ENCODE measurements around the gene DNAJB11. TPM values are rescaled to one million over a fixed set of nuclear protein-coding genes. Genes with fewer than 3 reads are reported as not detected.
A peak's percentile ranks its signal among the peaks of the same experiment; 100 is the strongest.
"Not testable (repeated sequence)": the region's sequence is repeated elsewhere in the genome, so short reads cannot be mapped to it uniquely, and the experiment has no call there.

The DNAJB11 gene
- polyA plus RNA-seq, 10 donors = 40.0 to 52.1 (median 41.5) TPM

DNA sequence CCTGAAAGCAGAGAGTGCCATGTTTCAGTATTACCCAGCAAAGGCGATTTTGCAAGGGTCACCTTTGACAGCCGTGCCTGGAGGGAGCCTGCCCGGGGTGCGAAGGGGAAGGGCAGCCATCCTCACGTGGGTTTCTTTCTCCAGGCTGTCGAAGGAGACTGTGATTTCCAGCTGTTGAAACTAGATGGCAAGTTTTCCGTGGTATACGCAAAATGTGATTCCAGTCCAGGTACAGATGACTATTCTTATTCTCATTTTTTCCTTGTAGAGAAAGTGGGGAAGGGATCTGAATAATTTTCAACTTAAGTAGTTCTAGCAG lies 45.7 kb downstream of the DNAJB11 start:
- no peak for DNase-seq

DNA sequence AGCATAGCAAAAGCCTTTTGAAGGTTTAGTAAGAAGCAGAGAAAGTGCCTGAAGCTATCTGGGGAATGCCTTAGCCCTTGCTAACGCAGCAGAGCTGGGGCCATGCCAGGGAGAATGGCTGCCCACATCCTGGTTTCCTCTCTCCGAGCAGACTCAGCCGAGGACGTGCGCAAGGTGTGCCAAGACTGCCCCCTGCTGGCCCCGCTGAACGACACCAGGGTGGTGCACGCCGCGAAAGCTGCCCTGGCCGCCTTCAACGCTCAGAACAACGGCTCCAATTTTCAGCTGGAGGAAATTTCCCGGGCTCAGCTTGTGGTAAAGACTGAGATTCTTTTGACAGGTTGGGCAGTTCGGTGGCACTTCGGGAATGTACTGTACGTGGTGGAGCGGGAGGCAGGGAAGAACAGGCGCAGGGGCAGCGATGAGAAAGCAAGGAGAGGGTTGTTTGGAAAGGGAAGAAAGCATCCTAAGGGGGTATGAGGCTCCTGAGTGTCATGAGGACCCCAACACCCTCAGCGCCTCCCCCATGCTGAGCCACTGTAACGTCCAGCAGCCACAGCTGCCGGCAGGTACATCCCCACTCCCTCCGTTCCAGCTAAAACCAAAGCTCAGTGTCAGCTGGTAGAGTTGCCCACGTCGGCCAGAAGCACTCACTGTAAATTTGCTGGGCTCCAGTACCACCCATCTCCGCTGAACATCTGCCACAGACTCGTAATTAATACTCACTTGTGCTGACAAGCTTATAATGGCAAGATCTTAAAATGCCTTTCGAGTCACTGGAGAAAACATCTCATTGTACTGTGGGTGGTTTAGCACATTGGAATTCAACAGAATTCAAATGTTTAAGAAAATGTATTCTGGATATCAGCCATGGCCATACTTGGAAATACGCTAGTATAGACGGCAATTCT lies 46.8 kb downstream of the DNAJB11 start:
- DNase-seq = peak; percentile 69 to 86 (median 76)

DNA sequence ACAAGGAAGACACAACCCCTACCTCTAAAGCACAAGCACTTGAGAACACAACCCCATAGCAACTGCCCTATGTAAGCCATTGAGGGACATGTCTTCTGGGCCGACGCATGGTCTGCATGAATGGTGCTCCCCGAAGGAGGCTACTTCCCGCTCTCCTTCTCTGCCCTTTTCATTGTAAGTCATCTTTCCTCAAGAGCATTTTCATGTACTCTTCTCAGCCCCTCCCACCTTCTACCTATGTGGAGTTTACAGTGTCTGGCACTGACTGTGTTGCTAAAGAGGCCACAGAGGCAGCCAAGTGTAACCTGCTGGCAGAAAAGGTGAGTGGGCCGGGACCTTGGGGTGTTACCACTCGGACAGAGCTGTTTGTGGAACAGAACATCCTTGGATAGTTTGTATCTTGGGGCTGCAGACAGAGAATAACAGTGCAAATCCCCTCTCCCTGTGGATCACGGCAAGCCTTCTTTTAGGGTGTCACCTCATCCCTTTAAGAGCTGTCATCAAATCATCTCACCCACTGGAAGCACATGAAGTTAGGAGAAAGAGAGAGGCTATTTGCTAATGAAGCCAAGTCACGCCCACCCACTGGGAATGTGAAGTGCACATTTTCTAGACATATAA lies 47.9 kb downstream of the DNAJB11 start:
- DNase-seq = no peak

DNA sequence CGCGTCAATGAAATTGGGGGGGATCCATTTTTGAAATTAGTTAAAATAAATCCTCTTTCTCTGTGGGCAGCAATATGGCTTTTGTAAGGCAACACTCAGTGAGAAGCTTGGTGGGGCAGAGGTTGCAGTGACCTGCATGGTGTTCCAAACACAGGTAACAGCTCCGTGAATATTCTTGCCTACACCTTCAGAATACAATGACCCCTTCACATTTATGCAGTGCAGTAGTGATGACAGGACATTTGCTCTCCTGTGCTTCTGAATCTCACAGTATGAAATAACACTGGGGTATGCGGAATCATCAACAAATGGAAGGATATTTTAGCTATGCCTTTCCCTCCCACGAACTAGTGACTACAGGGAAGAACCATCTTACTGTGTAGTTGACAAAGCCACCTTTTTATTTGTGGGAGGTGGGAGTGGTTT lies 49.3 kb downstream of the DNAJB11 start:
- no peak for DNase-seq

DNA sequence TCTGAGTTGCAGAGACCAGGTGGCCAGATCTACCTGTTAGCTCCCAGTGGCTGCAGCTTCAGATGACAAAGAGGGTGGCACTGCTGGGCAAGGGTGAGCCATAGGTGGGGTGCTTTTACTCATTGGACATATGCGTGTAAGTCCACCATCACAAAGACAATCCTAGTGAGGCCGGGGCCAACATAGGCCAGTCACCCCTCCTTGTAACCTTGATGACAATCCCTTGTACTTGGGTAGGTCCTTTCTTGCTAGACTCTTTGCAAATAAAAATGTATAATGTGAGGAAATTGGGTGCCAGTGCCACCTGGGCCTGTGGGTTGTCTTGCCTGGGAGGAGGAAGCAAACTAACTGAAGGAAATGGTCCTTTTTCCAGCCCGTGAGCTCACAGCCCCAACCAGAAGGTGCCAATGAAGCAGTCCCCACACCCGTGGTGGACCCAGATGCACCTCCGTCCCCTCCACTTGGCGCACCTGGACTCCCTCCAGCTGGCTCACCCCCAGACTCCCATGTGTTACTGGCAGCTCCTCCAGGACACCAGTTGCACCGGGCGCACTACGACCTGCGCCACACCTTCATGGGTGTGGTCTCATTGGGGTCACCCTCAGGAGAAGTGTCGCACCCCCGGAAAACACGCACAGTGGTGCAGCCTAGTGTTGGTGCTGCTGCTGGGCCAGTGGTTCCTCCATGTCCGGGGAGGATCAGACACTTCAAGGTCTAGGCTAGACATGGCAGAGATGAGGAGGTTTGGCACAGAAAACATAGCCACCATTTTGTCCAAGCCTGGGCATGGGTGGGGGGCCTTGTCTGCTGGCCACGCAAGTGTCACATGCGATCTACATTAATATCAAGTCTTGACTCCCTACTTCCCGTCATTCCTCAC lies 49.9 kb downstream of the DNAJB11 start:
- DNase-seq = no peak

DNA sequence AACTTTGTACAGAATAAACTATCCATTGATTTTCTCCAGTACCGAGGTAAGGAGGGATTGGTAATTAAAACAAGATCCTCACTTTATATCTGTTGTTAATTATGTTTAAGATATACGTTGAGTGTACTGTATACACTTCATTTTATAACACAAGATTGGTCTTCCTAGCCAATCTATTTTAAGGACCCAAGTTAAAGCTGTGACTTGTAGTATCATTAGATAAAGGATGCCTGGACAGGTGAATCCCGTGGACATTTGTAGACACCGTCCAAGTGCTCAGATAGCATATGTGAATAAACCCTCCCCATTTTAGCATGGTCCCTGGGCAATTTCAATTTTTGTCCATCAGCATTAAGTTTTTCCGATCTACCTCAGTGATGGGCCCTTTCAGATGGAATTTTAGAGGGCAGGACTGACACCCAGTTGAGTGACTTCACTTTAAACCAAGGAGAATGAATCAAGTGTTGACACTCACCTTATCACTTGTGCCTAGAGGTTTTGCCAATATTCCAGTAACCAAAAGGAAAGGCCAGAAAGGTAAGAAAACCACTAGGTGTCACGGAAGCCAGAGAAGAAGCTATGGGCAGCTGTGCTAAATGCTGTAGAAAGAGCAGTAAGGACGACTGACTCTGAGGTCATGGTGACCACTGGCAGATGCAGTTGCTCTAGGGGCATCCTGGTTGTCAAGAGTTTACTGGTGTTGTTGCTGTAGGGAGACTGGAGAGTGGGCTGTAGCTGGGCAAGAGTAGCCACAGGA lies 51.6 kb downstream of the DNAJB11 start:
- no peak for DNase-seq

DNA sequence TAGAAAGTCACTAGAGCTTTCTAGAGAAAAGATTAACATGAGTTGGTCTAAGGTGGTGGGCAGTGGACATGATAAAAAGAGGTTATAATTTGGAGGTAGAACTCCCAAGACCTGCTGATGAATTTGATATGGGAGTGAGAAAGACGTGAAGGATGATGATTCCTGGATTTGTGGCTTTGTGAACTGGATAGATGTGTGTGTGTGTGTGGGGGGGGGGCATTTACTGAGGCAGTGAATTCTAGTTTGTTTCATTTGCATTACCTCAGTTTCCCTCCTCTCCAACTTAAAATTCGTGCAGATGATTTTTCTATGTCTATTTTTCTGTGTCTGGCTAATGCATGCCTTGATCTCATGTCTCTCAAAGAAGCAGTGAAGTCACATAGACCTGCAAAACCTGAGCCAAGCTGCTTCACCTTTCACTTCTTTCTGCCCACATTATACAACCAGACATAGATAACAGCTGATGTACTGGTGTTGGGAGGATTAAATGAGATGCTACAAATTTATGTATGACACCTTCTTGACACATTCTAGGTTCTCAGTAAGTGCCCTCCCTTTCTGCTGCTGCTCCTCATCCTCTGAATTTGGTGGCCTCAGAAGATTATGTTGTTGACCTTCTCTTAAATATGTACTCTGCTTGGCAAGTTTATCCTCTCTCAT lies 52.3 kb downstream of the DNAJB11 start:
- no peak for DNase-seq

DNA sequence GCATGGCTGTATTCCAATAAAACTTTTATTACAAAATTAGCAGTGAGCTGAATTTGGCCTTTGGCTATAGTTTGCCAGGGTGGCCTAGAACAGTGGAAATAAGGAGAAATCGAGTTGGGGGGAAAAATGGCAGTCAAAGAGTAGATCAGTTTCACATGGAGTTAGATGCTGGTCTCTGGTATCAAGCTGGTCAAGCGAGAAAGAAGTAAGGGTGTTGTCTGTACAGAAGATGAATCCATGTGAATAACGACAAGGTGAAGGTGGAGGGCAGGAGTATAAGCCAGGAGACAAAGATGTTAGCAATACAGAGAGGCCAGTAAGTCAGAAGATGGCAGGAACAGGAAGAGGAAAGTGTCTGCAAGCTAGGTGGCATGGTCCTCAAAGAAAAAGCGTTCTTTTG lies 54.1 kb downstream of the DNAJB11 start:
- no peak for DNase-seq

DNA sequence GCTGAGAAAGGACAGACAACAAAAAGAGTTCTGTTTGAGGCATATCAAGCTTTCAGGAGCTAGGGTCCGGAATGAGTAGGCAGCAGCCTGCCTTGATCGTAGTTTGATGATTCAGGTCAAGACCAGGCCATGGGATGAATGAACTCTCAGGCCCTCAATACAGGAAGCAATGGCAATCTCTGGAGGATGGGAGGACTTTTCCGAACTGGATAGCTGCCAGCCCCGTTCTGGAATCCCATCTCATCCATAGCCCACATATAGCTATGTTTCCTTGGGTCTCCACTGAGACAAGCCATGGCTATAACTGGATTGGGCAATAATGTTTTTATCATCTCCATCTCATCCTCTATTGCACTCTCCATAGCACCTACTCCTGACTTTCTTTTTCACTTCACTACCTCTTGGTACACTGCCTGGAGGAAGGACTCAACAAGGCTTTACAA lies 55.1 kb downstream of the DNAJB11 start:
- DNase-seq = no peak

DNA sequence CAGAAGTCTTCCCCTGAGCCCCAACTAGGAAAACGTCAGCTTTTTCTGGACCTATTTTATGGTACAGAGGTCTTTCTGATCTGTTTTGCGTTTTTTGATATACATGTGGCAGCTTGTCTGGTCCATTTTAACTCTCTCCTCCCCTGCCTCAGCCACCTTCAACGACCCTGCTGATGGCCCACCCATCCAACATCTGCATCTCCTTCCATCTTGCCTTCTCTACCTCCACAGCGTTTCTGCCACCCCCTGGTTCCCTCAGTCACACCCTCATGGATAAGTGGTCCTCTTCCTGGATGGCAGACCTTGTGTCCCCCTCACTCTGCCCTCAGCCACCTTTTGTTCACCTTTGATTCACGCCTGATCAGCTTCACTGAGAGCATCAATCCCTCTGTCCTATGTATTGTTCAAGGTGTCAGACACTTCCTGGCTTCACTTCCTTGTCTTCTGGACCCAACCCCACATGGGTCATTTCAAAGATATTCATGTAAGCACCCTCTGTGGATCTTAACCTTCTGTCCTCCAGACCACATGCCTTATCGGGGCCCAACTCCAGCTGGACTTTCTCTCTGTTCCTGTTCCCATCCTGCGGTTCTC lies 55.8 kb downstream of the DNAJB11 start:
- no peak for DNase-seq

DNA sequence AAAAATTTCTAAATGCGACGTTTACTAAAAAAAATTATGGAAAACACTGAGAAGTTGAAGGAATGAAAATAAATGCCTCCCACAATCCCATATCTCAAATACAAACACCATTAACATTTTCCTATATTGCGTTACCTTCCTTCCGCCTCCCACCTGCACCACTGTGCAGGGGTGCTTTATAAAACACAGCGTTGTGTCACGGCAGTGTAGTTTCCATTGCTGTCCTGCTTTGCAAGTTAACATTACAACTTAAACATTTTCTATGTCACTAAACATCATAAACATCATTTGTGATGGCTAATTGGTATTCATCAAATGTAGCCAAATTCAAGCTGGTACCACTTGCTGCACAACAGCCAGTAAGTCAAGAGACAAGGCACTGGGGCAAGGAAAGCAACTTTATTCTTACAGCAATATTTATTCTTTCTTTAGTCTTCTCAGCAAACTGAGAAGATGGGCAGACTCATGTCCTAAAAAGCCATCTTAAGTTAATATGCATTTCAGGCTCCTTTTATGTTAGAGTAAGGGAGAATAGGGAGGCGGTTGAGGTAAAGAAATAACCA lies 57.4 kb downstream of the DNAJB11 start:
- DNase-seq = no peak

DNA sequence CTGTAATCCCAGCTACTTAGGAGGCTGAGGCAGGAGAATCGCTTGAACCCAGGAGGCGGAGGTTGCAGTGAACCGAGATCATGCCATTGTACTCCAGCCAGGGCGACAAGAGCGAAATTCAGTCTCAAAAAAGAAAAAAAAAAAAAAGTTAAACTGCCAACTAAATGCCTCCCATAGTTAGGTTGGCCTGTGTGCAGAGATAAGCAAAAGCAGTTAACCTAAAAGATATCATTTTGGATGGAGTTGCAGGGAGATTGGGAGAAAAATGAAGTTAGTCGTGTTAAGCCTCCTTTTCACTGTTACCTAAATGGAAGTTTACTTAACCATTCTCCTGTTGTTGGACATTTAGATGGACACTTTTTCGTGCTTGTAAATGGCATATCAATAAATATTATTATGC lies 58.2 kb downstream of the DNAJB11 start:
- DNase-seq = no peak

DNA sequence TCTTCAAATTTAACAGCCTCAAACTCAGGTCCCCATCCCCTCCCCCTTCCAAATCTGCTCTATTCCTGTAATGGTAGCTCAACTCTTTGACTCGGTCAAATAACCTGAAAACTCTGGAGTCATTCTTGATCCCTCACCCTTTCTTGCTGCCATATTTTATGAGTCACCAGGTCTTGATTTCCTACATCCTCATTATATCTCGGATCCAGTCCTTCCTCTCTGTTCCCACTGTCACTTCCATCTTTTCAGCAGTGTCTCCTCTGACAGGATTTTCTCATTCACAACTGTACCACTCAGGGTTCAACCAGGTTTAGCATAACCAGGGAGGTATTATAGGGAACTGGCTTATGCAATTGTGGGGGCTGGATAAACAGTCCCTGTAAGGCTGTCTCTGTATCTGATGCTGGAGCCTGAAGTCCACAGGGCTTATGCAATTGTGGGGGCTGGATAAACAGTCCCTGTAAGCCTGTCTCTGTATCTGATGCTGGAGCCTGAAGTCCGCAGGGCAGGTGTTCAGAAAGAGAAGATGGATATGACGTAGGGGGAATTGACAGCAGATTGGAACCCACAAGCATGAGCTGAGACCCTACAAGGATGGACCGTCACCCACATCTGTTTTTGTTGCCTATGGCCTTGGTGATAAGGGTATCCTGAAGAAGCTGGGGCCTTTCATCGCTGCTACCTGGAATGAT lies 60.6 kb downstream of the DNAJB11 start:
- no peak for DNase-seq

DNA sequence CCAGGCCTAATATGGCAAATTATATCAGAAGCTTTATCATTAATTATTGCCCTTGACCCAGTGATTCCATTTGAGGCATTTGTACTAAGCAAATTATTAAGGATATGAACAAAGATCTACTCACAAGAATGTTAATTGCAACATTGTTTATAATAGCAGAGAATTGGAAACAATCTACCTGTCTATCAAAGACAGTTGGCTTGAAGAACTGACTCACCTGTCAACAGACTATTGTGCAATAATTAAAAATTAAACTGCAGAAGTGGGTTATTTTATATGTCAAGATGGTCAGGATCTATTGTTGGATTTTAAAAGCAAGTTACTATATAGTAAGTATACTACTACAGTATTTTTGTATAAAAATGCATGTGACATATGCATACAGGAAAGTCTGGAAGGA lies 63.0 kb downstream of the DNAJB11 start:
- no peak for DNase-seq

DNA sequence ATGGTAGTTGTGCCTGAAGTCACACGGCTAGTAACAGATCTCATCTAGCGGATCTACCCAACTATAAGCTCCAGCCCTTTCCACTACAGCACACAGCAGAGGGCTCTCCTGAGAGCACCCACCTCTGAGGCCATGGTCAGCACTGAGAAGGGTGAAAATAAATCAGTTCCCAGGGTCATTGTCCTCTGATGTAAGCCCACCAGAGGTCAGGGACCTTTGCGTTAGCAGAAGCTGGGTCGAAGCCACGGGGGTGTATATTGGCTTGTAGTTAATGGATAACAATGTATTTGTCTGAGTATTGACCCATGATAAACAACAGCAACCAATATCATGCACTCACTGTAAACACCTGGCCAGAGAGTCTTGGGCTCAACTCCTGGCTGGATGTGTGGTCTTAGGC lies 63.7 kb downstream of the DNAJB11 start:
- DNase-seq = not testable (repeated sequence)
